ENCODE measurements around the gene RPL5. TPM values are rescaled to one million over a fixed set of nuclear protein-coding genes. Genes with fewer than 3 reads are reported as not detected.

Gene RPL5
- total and polyA plus RNA-seq, 2 experiments from 2014 or later: 2,182 to 3,547 TPM

DNA sequence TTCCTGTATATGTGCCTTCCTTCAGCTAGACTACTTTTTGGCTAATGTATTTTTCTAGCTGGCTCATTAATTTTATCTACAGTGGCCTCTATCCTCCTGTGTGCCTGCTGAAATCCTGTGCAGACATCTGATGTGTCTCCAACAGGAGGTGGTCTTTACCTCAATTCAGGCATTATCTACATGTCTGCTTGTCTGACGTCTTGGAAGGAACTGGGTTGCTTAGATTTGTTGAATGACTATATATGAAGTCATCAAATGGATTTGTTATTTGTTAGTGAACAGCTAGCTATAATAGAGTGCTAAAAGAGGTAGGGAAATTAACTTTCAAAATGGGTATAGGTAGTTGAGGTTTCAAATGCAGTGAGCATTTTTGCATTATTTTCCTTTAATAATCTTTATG, 6.7 kb downstream of the RPL5 start:
- no peak for ATAC-seq
- Histone ChIP-seq H3K4me1 (ENCODE audit: insufficient read depth) (peaks cover 15% of the 10 kb centered on the region), H3K79me2 (replicated peaks; ENCODE audit: insufficient read depth) (peaks cover 70% of the 10 kb centered on the region), H3K9me2 (ENCODE audit: insufficient read depth) (no peaks in the 10 kb centered on the region), H3K27ac (ENCODE audit: low read depth) (peak overlapping the region; percentile 74), H3K27me3 (ENCODE audit: insufficient read depth) (no peaks in the 10 kb centered on the region), H3K36me3 (ENCODE audit: insufficient read depth) (peaks cover 88% of the 10 kb centered on the region), H3K4me3 (no peak overlapping the region), H3K4me2 (no peak overlapping the region), H2AFZ (no peak overlapping the region), H4K20me1 (replicated peaks; ENCODE audit: insufficient read depth) (peaks cover 80% of the 10 kb centered on the region), H3F3A (replicated peaks; ENCODE audit: low read depth) (peaks cover 69% of the 10 kb centered on the region)
- Mint-ChIP-seq H3K36me3 (ENCODE audit: low read depth) (peaks cover 99% of the 10 kb centered on the region), H3K27me3 (ENCODE audit: insufficient read depth, low read depth, poor library complexity) (peaks cover 1% of the 10 kb centered on the region), H3K4me1 (peaks cover 26% of the 10 kb centered on the region), H3K9me3 (no peaks in the 10 kb centered on the region), H3K27ac (no peak overlapping the region), H3K4me3 (no peak overlapping the region)
- no peak for DNase-seq (ENCODE audit: low spot score)
- TF ChIP-seq POLR2AphosphoS5 (IDR thresholded peaks at IDR 0.05; ENCODE audit: low read depth): no peak
- TF ChIP-seq STAT1 (IDR thresholded peaks at IDR 0.05; ENCODE audit: unreplicated experiment): no peak
- TF ChIP-seq NANOG (IDR thresholded peaks at IDR 0.05; ENCODE audit: borderline replicate concordance): no peak
- TF ChIP-seq, protein P1, sequence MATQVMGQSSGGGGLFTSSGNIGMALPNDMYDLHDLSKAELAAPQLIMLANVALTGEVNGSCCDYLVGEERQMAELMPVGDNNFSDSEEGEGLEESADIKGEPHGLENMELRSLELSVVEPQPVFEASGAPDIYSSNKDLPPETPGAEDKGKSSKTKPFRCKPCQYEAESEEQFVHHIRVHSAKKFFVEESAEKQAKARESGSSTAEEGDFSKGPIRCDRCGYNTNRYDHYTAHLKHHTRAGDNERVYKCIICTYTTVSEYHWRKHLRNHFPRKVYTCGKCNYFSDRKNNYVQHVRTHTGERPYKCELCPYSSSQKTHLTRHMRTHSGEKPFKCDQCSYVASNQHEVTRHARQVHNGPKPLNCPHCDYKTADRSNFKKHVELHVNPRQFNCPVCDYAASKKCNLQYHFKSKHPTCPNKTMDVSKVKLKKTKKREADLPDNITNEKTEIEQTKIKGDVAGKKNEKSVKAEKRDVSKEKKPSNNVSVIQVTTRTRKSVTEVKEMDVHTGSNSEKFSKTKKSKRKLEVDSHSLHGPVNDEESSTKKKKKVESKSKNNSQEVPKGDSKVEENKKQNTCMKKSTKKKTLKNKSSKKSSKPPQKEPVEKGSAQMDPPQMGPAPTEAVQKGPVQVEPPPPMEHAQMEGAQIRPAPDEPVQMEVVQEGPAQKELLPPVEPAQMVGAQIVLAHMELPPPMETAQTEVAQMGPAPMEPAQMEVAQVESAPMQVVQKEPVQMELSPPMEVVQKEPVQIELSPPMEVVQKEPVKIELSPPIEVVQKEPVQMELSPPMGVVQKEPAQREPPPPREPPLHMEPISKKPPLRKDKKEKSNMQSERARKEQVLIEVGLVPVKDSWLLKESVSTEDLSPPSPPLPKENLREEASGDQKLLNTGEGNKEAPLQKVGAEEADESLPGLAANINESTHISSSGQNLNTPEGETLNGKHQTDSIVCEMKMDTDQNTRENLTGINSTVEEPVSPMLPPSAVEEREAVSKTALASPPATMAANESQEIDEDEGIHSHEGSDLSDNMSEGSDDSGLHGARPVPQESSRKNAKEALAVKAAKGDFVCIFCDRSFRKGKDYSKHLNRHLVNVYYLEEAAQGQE (IDR thresholded peaks at IDR 0.05; ENCODE audit: unreplicated experiment): no peak
- TF ChIP-seq CREB1 (CRISPR knock-in tag; IDR thresholded peaks at IDR 0.05; ENCODE audit: low read depth): no peak
- TF ChIP-seq, protein P2, sequence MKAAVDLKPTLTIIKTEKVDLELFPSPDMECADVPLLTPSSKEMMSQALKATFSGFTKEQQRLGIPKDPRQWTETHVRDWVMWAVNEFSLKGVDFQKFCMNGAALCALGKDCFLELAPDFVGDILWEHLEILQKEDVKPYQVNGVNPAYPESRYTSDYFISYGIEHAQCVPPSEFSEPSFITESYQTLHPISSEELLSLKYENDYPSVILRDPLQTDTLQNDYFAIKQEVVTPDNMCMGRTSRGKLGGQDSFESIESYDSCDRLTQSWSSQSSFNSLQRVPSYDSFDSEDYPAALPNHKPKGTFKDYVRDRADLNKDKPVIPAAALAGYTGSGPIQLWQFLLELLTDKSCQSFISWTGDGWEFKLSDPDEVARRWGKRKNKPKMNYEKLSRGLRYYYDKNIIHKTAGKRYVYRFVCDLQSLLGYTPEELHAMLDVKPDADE (IDR thresholded peaks at IDR 0.05): no peak
- TF ChIP-seq, protein P3, sequence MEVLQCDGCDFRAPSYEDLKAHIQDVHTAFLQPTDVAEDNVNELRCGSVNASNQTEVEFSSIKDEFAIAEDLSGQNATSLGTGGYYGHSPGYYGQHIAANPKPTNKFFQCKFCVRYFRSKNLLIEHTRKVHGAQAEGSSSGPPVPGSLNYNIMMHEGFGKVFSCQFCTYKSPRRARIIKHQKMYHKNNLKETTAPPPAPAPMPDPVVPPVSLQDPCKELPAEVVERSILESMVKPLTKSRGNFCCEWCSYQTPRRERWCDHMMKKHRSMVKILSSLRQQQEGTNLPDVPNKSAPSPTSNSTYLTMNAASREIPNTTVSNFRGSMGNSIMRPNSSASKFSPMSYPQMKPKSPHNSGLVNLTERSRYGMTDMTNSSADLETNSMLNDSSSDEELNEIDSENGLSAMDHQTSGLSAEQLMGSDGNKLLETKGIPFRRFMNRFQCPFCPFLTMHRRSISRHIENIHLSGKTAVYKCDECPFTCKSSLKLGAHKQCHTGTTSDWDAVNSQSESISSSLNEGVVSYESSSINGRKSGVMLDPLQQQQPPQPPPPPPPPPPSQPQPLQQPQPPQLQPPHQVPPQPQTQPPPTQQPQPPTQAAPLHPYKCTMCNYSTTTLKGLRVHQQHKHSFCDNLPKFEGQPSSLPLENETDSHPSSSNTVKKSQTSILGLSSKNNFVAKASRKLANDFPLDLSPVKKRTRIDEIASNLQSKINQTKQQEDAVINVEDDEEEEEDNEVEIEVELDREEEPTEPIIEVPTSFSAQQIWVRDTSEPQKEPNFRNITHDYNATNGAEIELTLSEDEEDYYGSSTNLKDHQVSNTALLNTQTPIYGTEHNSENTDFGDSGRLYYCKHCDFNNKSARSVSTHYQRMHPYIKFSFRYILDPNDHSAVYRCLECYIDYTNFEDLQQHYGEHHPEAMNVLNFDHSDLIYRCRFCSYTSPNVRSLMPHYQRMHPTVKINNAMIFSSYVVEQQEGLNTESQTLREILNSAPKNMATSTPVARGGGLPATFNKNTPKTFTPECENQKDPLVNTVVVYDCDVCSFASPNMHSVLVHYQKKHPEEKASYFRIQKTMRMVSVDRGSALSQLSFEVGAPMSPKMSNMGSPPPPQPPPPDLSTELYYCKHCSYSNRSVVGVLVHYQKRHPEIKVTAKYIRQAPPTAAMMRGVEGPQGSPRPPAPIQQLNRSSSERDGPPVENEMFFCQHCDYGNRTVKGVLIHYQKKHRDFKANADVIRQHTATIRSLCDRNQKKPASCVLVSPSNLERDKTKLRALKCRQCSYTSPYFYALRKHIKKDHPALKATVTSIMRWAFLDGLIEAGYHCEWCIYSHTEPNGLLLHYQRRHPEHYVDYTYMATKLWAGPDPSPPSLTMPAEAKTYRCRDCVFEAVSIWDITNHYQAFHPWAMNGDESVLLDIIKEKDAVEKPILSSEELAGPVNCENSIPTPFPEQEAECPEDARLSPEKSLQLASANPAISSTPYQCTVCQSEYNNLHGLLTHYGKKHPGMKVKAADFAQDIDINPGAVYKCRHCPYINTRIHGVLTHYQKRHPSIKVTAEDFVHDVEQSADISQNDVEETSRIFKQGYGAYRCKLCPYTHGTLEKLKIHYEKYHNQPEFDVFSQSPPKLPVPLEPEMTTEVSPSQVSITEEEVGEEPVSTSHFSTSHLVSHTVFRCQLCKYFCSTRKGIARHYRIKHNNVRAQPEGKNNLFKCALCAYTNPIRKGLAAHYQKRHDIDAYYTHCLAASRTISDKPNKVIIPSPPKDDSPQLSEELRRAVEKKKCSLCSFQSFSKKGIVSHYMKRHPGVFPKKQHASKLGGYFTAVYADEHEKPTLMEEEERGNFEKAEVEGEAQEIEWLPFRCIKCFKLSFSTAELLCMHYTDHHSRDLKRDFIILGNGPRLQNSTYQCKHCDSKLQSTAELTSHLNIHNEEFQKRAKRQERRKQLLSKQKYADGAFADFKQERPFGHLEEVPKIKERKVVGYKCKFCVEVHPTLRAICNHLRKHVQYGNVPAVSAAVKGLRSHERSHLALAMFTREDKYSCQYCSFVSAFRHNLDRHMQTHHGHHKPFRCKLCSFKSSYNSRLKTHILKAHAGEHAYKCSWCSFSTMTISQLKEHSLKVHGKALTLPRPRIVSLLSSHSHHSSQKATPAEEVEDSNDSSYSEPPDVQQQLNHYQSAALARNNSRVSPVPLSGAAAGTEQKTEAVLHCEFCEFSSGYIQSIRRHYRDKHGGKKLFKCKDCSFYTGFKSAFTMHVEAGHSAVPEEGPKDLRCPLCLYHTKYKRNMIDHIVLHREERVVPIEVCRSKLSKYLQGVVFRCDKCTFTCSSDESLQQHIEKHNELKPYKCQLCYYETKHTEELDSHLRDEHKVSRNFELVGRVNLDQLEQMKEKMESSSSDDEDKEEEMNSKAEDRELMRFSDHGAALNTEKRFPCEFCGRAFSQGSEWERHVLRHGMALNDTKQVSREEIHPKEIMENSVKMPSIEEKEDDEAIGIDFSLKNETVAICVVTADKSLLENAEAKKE (CRISPR knock-in tag; IDR thresholded peaks at IDR 0.05): no peak

All from GM23338 (cell line).